GM19467 (cell line): ENCODE measurements around the gene RBM15B.
"Not testable (repeated sequence)": the region's sequence is repeated elsewhere in the genome, so short reads cannot be mapped to it uniquely, and the experiment has no call there.

Experiments
- ATAC-seq: cut with Tn5 transposase; IDR thresholded peaks from one replicate; pipeline ENCODE4 v1.9.1; 2021; ENCODE audit warnings: mild to moderate bottlenecking, moderate library complexity; ENCODE audit not compliant: unreplicated experiment

Gene RBM15B, protein sequence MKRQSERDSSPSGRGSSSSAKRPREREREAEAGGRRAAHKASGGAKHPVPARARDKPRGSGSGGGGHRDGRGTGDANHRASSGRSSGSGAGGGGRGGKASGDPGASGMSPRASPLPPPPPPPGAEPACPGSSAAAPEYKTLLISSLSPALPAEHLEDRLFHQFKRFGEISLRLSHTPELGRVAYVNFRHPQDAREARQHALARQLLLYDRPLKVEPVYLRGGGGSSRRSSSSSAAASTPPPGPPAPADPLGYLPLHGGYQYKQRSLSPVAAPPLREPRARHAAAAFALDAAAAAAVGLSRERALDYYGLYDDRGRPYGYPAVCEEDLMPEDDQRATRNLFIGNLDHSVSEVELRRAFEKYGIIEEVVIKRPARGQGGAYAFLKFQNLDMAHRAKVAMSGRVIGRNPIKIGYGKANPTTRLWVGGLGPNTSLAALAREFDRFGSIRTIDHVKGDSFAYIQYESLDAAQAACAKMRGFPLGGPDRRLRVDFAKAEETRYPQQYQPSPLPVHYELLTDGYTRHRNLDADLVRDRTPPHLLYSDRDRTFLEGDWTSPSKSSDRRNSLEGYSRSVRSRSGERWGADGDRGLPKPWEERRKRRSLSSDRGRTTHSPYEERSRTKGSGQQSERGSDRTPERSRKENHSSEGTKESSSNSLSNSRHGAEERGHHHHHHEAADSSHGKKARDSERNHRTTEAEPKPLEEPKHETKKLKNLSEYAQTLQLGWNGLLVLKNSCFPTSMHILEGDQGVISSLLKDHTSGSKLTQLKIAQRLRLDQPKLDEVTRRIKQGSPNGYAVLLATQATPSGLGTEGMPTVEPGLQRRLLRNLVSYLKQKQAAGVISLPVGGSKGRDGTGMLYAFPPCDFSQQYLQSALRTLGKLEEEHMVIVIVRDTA

DNA sequence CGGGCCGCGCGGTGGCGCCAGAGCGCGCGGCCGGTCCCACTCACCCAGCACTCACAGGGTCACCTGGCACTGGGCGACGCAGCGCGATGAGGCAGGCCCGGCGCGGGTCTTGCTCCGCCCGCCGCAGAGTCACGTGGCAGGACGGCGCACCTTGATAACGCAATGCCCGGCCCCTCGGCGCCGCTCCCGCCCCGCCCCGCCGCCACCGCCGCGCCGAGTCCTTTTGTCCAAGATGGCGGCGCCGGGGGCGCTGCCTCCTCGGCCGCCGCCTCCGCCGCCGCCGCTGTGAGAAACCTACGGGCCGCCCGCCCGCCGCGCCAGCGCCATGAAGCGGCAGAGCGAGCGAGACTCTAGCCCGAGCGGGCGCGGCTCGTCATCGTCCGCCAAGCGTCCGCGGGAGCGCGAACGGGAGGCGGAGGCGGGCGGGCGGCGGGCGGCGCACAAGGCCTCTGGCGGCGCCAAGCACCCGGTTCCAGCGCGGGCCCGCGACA, at the start of gene RBM15B:
Gene RBM15B (plus strand): TSS at position 211 of the 491 bp plus-strand sequence. CDS start 115 bp downstream, at position 326.
- ATAC-seq, result peak; percentile 89

DNA sequence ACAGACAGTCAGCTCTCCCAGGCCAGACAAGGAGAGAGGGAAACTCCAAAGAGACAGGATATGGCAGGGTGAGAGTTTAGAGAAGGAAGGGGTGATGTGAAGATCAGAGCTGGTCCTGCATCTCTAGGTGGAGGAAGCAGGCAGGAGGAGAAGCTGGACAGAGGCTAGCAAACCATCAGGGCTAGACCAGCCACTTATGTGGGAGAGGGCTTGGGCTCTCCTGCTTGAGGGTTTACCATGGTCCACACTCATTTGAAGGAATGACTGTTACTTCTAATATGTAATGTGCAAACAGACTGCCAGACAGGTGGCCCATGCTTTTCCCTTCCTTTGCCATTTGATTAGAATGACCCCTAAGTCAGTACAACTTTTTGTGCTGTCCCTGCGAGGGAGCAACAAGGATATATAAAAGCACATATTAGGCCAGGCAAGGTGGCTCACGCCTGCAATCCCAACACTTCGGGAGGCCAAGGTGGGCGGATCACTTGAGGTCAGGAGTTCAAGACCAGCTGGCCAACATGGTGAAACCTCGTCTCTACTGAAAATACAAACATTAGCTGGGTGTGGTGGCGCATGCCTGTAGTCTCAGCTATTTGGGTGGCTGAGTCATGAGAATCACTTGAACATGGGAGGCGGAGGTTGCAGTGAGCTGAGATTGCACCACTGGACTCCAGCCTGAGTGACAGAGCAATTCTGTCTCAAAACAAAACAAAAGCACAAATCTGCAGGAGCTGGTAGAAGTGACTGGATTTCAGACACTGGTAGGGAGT, 47.0 kb upstream of the RBM15B start:
- ATAC-seq, result no peak

DNA sequence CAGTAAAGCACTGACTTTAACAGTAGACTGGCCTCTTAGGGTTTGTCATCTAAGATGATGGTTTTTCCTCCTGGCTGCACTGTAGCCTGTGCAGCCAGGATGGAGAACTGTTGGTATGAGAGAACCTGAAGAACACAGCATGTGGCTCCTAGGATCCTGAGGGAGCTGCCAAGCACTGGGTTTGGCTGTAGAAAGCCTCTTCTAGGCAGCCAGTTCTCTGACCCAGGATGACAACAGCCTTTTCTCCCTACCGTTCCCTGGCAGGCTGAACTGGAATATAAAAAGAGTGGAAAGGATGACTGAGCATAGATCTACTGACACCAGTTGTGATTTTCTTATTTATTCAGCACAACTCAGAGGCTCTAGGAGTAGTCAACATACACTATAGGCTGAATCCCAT, 40.3 kb upstream of the RBM15B start:
- no peak for ATAC-seq

DNA sequence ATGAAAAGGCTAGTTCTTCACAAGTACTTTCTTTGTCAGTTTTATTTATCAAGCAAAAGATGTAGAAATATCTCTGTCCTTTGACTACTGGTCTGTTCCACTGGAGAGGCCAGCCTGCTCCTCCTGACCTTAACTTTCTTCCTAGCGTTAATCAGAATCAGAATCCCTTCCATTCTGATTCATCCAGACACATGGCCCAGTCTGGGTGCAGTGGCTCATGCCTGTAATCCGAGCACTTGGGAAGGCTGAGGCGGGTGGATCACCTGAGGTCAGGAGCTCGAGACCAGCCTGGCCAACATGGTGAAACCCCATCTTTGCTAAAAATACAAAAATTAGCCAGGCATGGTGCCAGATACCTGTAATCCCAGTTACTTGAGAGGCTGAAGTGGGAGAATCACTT, 38.0 kb upstream of the RBM15B start:
- ATAC-seq, result no peak

DNA sequence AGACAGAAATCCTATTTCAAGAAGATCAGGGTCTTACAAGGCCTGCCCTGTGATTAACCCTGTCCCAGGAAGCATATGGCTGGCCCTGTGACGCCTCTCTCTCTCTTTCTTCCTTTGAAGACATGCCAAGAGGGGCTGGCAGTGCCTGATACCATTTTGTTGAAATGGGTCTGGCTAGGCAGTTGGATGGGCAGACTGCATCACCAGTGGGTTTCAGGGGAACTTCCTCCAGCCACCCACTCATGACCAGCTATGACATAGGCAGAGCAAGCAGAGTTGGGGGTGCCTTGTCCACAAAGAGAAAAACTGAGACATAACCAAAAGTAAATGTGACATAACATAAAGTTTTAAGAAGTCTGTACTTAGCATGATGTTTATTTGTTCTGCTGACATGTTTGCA, 37.4 kb upstream of the RBM15B start:
- no peak for ATAC-seq

DNA sequence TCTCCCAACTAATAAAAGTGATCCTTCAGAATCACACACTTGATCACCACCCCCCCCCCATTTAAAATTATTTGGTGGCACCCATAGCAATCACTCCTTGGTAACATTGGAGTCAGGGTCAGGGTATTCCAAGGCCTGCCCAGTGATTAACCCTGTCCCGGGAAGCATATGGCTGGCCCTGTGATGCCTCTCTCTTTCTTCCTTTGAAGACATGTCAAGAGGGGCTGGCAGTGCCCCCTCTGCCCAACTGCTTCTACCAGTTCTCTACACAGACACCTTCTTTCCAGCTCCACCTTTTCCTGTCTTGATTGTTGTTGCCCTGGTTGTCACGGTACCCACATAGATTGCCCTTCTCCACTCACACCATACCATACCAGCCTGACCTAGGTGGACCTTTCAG, 36.9 kb upstream of the RBM15B start:
- no peak for ATAC-seq

DNA sequence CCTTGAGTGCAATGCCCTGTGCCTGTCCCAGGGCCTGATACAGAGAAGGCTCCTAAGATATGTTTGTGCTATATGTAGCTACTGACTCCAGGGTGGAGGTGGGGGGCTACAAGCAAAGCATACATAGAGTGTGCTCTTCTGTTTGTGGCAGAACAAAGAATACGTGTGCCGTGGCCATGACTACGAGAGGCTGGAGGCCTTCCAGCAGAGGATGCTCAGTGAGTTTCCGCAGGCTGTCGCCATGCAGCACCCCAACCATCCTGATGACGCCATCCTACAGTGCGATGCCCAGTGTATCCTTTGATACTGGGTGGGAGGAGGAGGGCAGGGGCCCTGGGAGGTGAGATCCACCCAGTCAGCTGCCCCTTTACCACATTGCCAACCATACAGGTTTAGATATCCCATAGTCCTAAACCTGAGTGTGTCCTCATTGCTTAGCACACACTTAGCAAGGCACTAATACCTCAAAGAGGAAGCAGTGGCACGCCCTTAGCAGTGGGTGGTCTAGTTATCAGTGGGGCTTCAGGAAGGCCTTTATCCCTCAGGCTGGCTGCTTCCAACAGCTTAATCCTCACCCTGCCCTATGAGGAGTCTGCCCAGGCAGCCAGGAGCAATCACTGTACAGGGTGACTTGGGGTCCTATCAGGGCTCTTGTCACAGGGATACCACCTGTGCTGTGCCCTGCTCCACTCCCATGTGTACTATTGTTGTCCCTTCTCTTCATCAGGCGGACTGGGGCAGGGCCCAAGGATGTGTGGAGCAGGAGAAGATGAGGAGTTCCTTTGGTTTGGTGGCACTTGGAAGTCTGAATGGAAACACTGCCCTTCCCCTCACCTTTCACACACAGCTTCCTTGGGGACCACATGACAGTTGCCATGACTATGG, 36.1 kb upstream of the RBM15B start:
- ATAC-seq, result no peak

DNA sequence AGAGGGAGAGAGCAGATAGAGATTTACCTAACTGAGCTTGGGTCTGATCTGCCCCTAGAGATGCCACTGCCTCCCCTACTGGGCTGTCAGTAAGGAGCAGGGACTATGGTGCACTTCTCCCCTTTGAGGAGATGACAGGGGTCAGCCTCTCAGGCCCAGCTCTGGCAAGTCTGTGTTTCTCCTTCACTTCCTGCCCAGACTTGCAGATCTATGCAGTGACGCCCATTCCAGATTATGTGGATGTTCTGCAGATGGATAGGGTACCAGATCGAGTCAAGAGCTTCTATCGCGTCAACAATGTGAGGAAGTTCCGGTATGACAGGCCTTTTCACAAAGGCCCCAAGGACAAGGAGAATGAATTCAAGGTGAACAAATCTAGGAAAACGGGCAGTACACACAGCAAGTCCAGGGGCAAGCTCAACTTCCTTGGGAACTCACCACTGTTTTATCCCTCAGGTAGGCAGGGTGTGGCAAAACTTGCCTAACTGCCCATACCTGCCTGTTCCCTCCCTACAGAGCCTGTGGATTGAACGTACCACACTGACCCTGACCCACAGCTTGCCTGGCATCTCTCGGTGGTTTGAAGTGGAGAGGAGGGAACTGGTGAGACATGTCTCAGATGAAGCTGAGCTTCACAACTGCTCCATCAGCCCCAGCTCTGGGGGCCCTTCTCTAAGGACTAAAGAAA, 35.0 kb upstream of the RBM15B start:
- no peak for ATAC-seq

DNA sequence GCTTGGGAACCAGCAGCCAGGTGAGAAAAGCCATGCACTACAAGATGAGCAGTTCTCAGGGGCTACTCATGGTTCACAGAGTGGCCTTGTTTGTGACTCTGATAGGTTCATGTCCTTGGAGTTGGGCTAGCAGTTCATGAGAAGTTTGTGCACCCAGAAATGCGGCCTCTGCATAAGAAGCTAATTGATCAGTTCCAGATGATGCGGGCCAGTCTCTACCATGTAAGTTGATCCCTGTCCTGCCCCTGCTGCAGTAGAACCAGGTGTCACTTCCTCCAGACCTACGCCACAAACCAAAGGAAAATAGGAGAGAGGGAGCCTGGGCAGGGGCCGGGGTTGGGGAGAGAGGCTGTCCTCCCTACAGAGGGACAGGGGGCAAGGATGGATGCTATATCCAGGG, 33.2 kb upstream of the RBM15B start:
- no peak for ATAC-seq

DNA sequence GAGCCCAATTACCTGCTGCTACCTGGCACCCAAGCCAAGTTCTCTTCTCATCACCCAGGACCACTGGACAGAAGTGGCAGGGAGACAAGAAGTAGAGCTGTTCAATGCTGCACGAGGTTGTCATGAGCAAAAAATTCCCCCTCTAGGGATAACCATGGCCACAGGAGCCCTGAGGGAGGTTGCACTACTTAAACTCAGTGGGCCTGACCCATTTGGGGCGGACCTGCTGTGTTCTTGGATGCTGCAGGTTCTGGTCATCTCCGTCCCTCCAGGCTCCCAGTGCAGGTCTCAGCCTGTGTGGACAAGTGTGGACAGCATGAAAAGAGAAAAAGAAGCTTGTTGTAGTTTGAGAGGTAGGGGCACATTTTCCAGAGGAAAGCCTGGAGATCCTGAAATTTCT, 32.1 kb upstream of the RBM15B start:
- ATAC-seq, result no peak

DNA sequence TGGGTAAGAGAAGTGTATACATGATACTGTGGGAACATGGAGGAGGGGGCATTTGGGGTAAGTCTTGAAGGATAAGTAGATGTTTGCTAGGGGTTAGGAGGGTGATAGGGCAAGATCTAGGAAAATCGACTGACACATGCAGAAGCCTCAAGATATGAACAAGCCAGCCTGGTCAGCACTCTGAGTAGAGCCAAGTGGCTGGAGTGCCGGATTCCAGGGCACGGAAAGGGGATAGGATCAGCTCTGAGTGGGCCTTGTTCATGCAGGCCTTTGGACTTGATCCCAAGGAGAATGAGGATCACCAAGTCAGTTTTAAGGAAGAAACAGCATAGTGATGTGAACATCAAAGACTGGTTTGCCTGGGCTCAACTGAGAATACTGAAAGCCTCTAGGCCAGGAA, 30.3 kb upstream of the RBM15B start:
- no peak for ATAC-seq

DNA sequence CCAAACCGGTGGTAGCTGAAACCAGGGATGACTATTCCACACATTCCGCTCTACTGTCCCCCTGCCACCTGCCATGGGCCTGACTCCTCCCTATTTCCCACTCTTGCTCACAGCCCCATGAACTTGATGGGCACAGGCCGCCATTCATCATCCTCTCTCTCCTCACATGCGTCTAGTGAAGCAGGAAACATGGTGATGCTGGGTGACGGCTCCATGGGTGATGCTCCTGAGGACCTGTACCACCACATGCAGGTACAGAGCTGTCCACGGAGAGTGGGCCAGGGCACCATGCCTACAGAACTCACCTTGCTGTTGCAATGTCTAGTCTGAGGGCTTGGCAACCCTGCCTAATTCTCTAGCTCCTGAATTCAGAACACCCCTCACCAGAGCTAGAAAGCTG, 29.3 kb upstream of the RBM15B start:
- no peak for ATAC-seq

DNA sequence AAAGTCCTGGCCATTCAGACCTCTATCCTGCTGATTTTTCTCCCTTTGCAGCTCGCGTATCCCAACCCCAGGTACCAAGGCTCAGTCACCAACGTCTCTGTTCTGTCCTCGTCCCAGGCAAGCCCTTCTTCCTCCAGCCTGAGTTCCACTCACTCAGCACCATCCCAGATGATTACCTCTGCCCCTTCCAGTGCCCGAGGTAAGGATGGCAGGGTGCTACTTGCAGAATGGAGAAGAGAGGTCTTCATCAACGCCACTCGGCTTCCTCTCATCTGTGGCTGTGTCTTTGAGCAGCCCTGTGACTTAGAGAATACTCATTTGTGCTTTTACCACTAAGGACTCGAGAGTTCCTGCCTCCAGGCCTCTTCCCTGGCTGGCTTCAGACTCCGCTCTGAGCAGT, 28.6 kb upstream of the RBM15B start:
- ATAC-seq, result no peak

DNA sequence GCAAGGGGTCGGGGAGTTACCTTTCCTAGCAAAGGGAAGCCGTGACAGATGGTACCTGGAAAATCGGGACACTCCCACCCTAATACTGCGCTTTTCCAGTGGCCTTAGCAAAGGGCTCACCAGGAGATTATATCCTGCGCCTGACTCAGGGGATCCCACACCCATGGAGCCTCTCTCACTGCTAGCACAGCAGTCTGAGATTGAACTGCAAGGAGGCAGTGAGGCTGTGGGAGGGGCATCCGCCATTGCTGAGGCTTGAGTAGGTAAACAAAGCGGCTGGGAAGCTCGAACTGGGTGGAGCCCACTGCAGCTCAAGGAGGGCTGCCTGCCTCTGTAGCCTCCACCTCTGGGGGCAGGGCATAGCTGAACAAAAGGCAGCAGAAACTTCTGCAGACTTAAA, 22.8 kb upstream of the RBM15B start:
- not testable (repeated sequence) for ATAC-seq

DNA sequence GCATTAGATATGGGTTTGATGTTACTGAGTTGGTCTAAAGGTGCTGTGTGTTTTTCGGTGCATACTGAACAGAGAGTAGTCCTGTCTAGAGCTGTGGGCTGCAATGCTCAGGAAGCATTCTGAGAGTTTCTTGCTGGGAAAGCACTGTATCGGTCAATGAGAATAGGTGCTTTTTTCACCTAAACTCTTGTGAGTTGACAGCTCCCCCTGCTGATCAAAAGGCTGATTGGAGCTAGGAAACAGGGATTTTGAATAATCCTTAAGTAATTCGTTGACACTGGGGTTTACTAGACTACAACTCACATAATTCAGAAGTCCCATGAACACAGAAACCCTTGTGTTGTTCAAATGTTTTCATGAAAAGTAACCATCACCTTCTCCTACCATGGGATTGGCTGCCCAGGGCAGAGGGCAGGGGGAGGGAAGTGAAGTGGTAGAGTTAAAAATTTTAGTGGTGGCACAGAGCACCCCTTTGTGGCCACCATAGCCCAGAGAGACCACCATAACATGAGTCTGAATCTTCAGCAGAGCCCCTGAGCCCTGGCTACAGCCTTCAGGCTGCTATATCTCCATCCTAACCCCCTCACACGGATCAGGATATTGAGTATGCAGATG, 19.0 kb upstream of the RBM15B start:
- no peak for ATAC-seq

DNA sequence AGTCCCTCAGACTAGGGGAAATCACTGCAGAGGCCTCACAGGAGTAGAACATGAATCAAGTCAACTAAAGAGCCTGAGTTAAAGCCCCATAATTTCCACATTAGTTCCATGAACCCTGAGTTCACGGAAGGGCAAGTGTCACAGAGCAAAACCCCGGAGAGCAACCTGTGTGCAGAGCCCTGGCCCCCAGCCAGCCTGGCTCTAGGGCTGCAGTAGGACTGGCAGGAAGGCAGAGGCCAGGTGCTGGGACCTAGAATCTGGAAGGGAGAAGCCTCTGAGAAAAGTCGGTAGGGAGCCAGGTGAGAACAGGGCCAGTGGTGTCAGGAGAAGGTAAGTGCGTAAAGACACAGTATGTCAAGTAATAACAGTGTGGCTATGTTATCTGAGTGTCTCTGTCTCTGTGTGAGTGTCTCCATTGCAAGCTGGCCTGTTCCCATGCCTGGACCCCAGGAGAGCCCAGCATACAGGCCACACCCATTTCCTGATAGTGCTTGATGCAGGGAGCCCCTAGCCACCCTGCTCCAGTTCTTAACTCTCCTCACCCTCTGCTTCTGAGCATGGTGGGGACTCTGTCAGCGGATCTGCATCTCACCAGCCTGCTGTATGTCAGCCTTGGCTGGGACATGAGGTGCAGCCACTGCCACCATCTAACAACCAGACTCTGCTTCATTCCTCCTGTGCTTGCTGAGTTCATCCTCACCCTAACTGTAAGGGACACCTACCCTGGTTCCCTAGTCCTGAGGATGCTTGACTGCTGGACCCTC, 17.2 kb upstream of the RBM15B start:
- ATAC-seq, result no peak

DNA sequence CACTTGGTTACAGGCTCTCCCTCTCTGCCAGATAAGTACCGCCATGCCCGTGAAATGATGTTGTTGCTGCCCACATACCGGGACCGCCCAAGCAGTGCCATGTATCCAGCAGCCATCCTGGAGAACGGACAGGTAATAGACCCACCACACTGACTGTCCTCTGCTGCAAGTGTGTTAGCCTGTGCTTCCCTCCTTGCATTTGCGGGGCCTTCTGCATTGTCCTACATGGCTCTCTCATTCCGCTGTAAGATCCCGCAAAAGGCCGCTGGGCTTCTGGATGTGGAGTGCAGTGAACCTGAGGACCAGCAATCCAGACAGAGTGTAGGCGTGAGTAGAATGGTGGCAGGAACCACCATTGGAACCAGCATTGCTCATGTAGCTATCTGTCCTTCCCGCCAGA, 16.6 kb upstream of the RBM15B start:
- ATAC-seq, result no peak

DNA sequence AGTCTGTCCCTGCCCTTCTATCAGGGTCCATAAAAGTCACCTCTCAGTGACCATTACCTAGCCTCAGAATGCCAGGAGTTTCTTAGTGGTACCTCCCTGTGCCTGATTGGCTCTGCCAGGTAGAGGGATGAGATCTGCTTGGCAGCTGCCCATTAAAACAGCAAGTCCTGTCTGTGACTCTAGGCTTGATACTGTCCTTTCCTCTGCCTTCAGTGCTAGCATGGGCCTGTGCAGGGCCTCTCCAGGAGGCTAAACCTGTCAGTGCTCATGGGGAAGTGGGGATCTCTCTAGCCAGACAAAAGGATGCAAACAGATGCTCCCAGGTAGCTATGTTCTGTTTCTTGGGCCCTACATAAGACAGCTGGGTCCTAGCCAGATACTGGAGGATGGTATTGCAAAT, 15.9 kb upstream of the RBM15B start:
- no peak for ATAC-seq
